Measurements from ENCODE around the gene MAN1A1.
"Not testable (repeated sequence)": the region's sequence is repeated elsewhere in the genome, so short reads cannot be mapped to it uniquely, and the experiment has no call there.

MAN1A1 gene

DNA sequence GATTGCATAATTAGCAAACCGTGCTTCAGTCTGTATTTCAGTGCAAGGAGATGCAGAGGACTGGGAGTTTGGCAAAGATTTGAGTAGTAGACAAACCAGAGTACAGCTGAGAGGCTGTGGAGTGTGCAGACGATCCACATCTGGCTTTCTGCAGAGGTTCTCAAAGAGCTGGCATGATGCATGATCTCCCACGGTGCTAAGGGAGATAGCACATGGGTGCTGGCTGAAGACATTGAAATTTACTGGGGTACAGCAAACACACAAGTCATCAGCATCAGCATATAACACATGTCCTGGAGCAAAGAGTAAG lies 192.1 kb downstream of the MAN1A1 start:
- TF ChIP-seq, protein P1, sequence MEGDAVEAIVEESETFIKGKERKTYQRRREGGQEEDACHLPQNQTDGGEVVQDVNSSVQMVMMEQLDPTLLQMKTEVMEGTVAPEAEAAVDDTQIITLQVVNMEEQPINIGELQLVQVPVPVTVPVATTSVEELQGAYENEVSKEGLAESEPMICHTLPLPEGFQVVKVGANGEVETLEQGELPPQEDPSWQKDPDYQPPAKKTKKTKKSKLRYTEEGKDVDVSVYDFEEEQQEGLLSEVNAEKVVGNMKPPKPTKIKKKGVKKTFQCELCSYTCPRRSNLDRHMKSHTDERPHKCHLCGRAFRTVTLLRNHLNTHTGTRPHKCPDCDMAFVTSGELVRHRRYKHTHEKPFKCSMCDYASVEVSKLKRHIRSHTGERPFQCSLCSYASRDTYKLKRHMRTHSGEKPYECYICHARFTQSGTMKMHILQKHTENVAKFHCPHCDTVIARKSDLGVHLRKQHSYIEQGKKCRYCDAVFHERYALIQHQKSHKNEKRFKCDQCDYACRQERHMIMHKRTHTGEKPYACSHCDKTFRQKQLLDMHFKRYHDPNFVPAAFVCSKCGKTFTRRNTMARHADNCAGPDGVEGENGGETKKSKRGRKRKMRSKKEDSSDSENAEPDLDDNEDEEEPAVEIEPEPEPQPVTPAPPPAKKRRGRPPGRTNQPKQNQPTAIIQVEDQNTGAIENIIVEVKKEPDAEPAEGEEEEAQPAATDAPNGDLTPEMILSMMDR (IDR thresholded peaks at IDR 0.05; ENCODE audit: extremely low read depth, insufficient read depth, missing control alignments): no peak
- no peak for DNase-seq (ENCODE audit: low spot score)
- in situ Hi-C loops (cut with MboI; ENCODE audit: low pct_unique_long_range_greater_than_20kb, low sequenced_read_pairs, unreplicated experiment): loop anchor here (10.0 kb wide), 1 partner anchor 187 kb away; the partner anchor contains the start of gene MAN1A1

DNA sequence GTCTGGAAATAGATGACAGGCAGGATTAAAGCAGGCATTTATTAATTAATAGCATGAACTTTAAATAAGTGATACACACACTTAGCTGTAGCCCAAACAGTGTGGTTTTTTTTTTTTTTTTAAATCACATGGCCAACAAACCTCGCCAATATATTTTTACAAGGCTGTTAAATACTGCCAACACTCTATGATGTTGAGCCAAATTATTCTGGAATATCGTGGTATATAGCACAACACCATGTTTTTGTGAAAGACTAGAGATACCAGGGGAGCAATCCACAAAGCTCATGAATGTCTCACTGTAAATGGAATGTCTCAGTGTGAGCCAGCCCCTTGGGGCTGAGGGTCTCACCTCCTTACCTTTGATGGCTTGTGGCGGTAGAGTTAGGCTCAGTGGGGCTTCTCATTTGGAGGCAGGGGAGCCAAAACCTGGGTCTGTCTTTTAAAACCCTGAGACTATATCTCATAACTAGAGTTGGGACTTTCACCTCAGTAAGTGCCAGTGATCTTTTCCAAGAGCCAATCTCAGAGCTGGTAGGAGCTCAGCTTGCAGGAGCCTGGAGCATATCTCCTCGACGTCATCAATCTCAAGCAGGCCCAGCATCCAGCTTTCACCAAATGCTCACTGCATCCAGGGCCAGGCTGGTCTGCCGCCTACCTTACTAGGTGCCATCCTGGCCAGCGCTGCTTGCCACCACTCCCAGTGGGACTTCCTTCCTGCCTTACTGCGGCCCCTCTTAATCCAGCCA lies 192.6 kb downstream of the MAN1A1 start:
- TF ChIP-seq, protein P1 (IDR thresholded peaks at IDR 0.05; ENCODE audit: extremely low read depth, insufficient read depth, missing control alignments): no peak
- in situ Hi-C loops (cut with MboI; ENCODE audit: low pct_unique_long_range_greater_than_20kb, low sequenced_read_pairs, unreplicated experiment): loop anchor here (10.0 kb wide), 1 partner anchor 188 kb away; the partner anchor contains the start of gene MAN1A1

GRCh38 chr6:119156082-119156481 lies 193.5 kb downstream of the MAN1A1 start:
- in situ Hi-C loops (cut with MboI; ENCODE audit: low pct_unique_long_range_greater_than_20kb, low sequenced_read_pairs, unreplicated experiment): loop anchor here (10.0 kb wide), 1 partner anchor 189 kb away; the partner anchor contains the start of gene MAN1A1
- not testable (repeated sequence) for DNase-seq (ENCODE audit: low spot score)

More for the DNA sequence above, 192.6 kb downstream of the MAN1A1 start:
- DNase-seq (ENCODE audit: low spot score): no peak

GRCh38 chr6:119152187-119152586 lies 197.4 kb downstream of the MAN1A1 start:
- TF ChIP-seq, protein P1 (IDR thresholded peaks at IDR 0.05; ENCODE audit: extremely low read depth, insufficient read depth, missing control alignments): no peak
- no peak for DNase-seq (ENCODE audit: low spot score)
- in situ Hi-C loops (cut with MboI; ENCODE audit: low pct_unique_long_range_greater_than_20kb, low sequenced_read_pairs, unreplicated experiment): loop anchor here (10.0 kb wide), 1 partner anchor 193 kb away; the partner anchor contains the start of gene MAN1A1

DNA sequence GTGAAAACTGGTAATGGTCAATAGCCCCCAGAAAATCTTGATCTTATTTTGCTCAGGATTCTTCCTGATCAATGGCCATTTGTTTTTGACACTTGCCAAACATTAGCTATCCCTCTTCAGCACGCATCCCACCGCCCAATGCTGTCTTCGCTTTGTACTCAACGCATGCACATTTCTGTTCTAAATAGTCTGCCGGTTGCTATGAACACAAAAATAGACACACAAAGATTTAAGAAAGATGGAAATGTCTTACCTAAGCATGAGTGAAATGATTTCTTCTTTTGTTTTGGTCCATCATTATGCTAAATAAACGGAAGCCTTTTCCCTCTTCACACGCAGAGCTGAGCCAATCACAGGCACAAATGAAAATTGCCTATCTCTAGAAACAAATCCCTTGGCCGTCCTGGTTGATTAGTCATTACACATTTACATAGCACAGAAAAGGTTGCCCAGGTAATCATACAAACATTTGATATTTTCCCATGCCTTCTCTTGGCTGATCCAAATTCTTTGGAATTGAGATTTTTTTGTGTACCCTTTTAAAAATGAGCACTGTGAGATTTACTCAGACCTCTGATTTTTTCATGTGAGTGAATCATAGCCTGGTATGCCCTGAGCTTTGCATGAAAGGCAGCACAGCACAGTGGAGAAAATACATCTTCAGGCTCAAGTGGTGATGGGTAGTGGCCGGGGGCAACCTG lies 200.6 kb downstream of the MAN1A1 start:
- TF ChIP-seq, protein P1 (IDR thresholded peaks at IDR 0.05; ENCODE audit: extremely low read depth, insufficient read depth, missing control alignments): no peak
- in situ Hi-C loops (cut with MboI; ENCODE audit: low pct_unique_long_range_greater_than_20kb, low sequenced_read_pairs, unreplicated experiment): no loop called here
- DNase-seq (ENCODE audit: low spot score): no peak

GRCh38 chr6:119148098-119148824 lies 201.3 kb downstream of the MAN1A1 start:
- in situ Hi-C loops (cut with MboI; ENCODE audit: low pct_unique_long_range_greater_than_20kb, low sequenced_read_pairs, unreplicated experiment): no loop called here
- TF ChIP-seq, protein P1 (IDR thresholded peaks at IDR 0.05; ENCODE audit: extremely low read depth, insufficient read depth, missing control alignments): peak; percentile 72
- DNase-seq (ENCODE audit: low spot score): peak; percentile 34
